ENCODE measurements around the gene REV3L.

DNA sequence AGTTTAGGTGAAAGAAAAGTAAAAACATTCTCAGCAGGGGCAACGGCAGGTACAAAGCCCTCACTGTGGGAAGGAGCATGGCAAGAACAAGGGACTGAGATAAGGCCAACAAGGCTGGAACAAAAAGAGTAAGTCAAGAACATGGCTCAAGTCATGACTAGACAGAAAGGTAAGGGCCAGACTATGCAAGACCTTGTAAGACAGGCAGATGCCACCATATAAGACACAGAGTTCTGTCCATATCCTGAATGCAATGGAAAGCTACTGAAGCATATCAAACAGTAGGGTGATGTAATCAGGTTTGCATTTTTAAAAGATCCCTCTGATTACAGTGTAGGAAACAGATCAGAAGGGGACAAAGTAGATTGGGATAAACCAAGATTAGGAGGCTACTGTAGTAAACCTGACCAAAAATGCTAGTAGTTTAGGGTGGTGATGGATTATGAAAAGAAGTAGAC lies 5.5 kb downstream of the REV3L start:
- TF ChIP-seq EZH2 (IDR thresholded peaks at IDR 0.05; ENCODE audit: borderline replicate concordance, low read length) = no peak
- TF ChIP-seq, protein P1, sequence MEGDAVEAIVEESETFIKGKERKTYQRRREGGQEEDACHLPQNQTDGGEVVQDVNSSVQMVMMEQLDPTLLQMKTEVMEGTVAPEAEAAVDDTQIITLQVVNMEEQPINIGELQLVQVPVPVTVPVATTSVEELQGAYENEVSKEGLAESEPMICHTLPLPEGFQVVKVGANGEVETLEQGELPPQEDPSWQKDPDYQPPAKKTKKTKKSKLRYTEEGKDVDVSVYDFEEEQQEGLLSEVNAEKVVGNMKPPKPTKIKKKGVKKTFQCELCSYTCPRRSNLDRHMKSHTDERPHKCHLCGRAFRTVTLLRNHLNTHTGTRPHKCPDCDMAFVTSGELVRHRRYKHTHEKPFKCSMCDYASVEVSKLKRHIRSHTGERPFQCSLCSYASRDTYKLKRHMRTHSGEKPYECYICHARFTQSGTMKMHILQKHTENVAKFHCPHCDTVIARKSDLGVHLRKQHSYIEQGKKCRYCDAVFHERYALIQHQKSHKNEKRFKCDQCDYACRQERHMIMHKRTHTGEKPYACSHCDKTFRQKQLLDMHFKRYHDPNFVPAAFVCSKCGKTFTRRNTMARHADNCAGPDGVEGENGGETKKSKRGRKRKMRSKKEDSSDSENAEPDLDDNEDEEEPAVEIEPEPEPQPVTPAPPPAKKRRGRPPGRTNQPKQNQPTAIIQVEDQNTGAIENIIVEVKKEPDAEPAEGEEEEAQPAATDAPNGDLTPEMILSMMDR (conservative IDR thresholded peaks at IDR 0.05 in 1 of 2, IDR thresholded peaks at IDR 0.05 in 1 of 2; ENCODE audit: extremely low read depth in 1 of 2, insufficient read depth in 1 of 2, low read depth in 1 of 2, low read length in 2 of 2) = no peak

Data from mammary epithelial cell (primary cell).